HepG2 (cell line): ENCODE measurements around the gene PEMT. TPM values are rescaled to one million over a fixed set of nuclear protein-coding genes. Genes with fewer than 3 reads are reported as not detected.

Source experiments
- ARID2 ChIP-seq: sonication (generic); formaldehyde crosslinking; IDR thresholded peaks from 2 replicates; pipeline ENCODE4 v1.8.1; 2022; ENCODE audit warnings: mild to moderate bottlenecking, missing genetic modification reagents, borderline replicate concordance
- ARNT2 ChIP-seq: sonication (generic); formaldehyde crosslinking; IDR thresholded peaks from 2 replicates; pipeline ENCODE4 v1.8.0; 2022; ENCODE audit warnings: mild to moderate bottlenecking, low read depth, missing genetic modification reagents, moderate library complexity
- HOXA7 ChIP-seq: sonication (generic); formaldehyde crosslinking; IDR thresholded peaks from 2 replicates; pipeline ENCODE4 v1.8.1; 2022; ENCODE audit warnings: mild to moderate bottlenecking, missing genetic modification reagents, moderate library complexity
- JUN ChIP-seq: sonication (generic); formaldehyde crosslinking; IDR thresholded peaks from 2 replicates; pipeline ENCODE4 v1.4.0; 2020; ENCODE audit warnings: mild to moderate bottlenecking, missing genetic modification reagents
- NCOA5 ChIP-seq: sonication (generic); formaldehyde crosslinking; IDR thresholded peaks from 2 replicates; pipeline ENCODE4 v1.4.0; 2020; ENCODE audit warnings: missing genetic modification reagents
- RBM22 ChIP-seq: fragments of 200-400 bp; formaldehyde crosslinking; optimal IDR thresholded peaks from 2 replicates; pipeline ENCODE3; 2017; ENCODE audit warnings: mild to moderate bottlenecking, low read length, moderate library complexity
- ZNF264 ChIP-seq: sonication (generic); formaldehyde crosslinking; IDR thresholded peaks from 2 replicates; pipeline ENCODE4 v1.4.0; 2020; ENCODE audit warnings: missing genetic modification reagents
- polyA plus RNA-seq, 8 experiments: library from polyadenylated mRNA; depleted of rRNA in 3 of 8; stranded (reverse) in 7 of 8; unstranded in 1 of 8; fragments of >200 nt; fragmentation: Illumina TruSeq in 4 of 8; extraction: Trizol in 4 of 8; gene quantifications; 2 replicates each; pipeline versions ENCODE4 v1.2.1 to v1.2.3, GENCODE V29; 2011 to 2016; ENCODE audit warnings: low read depth in 4 of 8, missing spikeins in 1 of 8, mixed read lengths in 1 of 8; ENCODE audit not compliant: insufficient read depth in 1 of 8
- total RNA-seq, 5 experiments: library from RNA; depleted of rRNA; stranded (reverse); fragments of >200 nt; fragmentation: Illumina TruSeq; extraction: Trizol; gene quantifications; 2 replicates each; pipeline ENCODE4 v1.2.3, GENCODE V29; 2016; ENCODE audit warnings: low read depth in 1 of 5
- TF ChIP-seq, protein P1 (sequence below): sonication (generic); formaldehyde crosslinking; IDR thresholded peaks from 2 replicates; pipeline ENCODE4 v1.4.0; 2020; ENCODE audit warnings: mild to moderate bottlenecking, missing genetic modification reagents
- TF ChIP-seq, protein P2 (sequence below): IDR thresholded peaks from 2 replicates; pipeline ENCODE4 v1.6.1; 2012; ENCODE audit warnings: inconsistent platforms
- TF ChIP-seq, protein P3 (sequence below): sonication (generic); formaldehyde crosslinking; IDR thresholded peaks from 2 replicates; pipeline ENCODE4 v1.5.0; 2020; ENCODE audit warnings: mild to moderate bottlenecking, missing genetic modification reagents
- TF ChIP-seq, protein P4 (sequence below): sonication (generic); formaldehyde crosslinking; IDR thresholded peaks from 2 replicates; pipeline ENCODE4 v1.5.1; 2020; ENCODE audit warnings: missing genetic modification reagents, mild to moderate bottlenecking, borderline replicate concordance
- TF ChIP-seq, protein P5 (sequence below): sonication (generic); formaldehyde crosslinking; IDR thresholded peaks from 2 replicates; pipeline ENCODE4 v1.4.0; 2020; ENCODE audit warnings: mild to moderate bottlenecking, missing genetic modification reagents

Gene PEMT
- total and polyA plus RNA-seq, 2 of the 13 experiments (the other 11 are each of a cell fraction or from before 2014, with no cell fraction given), result 31.7 to 43.6 TPM

DNA sequence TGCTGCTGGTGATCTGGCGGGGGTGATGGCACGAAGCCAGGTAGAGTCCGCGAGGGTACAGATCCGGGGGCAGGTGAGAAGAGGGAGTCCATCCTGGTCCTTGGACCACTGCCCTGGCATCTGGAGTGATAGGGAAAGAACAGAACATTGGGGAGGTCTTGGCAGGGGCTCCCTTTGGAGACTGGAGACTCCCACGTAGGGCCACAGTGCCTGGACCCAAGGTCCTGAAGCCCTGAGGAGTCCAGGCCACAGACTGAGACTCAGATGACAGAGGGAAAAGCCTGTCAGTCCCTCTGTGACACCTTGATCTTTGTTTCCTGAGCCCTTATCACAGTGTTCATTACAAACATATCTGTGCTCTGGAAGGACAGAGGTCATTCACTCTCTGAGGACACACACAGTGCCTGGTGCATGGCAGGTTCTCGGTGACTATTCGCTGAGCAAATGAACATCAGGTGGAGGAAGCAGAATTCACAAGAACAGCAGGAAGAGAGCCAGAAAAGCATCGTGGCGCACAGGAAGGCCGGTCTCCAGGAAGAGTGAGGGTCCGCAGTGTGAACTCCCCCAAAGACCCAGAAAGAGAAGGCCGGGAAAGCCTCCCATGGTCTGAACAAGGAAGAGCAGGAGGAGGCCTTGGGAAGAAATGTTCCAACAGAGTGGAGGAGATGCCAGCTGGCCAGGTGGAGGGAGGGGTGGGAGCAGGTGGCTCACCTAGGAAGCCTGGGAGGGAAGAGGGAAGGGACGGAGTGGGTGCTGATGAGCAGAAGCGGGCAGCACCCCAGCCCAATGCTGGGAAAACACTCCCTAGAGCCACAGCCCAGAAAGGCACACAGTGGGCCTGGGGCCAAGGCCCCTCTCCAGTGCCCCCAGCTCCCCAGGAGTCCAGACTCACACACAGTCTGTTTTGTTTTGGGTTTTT lies 20.5 kb downstream of the PEMT start (continued):
- TF ChIP-seq, protein P1, sequence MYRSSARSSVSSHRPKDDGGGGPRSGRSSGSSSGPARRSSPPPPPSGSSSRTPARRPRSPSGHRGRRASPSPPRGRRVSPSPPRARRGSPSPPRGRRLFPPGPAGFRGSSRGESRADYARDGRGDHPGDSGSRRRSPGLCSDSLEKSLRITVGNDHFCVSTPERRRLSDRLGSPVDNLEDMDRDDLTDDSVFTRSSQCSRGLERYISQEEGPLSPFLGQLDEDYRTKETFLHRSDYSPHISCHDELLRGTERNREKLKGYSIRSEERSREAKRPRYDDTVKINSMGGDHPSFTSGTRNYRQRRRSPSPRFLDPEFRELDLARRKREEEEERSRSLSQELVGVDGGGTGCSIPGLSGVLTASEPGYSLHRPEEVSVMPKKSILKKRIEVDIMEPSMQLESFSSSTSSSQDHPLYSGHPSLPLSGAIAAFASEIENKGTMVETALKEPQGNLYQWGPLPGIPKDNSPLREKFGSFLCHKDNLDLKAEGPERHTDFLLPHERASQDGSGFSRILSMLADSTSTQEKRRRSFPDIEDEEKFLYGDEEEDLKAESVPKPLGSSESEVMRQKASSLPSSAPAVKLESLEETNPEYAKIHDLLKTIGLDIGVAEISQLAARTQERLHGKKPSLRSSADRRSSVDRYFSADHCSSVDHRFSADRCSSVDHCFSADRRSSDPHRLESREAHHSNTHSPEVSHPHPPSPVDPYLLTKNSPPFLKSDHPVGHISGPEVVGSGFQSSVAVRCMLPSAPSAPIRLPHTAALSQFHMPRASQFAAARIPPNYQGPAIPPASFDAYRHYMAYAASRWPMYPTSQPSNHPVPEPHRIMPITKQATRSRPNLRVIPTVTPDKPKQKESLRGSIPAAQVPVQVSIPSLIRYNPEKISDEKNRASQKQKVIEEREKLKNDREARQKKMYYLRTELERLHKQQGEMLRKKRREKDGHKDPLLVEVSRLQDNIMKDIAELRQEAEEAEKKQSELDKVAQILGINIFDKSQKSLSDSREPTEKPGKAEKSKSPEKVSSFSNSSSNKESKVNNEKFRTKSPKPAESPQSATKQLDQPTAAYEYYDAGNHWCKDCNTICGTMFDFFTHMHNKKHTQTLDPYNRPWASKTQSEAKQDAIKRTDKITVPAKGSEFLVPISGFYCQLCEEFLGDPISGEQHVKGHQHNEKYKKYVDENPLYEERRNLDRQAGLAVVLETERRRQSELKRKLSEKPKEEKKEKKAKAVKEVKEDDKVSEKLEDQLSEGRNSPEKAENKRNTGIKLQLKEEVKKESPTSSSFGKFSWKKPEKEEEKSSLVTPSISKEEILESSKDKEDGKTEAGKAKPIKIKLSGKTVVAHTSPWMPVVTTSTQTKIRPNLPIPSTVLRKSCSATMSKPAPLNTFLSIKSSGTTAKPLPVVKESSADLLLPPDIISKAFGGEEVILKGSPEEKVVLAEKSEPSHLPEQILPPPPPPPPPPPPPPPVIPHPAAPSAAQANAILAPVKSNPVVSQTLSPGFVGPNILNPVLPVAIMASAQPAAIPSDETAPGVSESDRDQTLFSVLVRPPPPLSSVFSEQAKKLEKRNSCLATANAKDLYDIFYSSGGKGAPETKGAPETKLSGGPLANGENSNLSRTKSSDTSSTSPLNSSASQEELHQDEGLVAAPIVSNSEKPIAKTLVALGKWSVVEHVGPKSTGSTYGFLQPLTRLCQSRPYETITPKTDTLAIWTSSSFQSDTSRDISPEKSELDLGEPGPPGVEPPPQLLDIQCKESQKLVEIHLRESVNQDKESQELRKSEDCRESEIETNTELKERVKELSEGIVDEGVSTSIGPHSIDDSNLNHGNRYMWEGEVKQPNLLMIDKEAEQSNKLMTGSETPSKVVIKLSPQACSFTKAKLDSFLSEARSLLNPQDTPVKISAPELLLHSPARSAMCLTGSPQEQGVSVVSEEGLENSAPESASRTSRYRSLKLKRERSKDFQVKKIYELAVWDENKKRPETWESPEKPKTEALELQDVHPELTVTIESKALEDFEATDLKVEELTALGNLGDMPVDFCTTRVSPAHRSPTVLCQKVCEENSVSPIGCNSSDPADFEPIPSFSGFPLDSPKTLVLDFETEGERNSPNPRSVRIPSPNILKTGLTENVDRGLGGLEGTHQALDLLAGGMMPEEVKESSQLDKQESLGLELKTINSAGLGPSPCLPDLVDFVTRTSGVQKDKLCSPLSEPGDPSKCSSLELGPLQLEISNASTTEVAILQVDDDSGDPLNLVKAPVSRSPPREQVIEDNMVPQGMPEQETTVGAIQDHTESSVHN (CRISPR knock-in tag), result no peak
- 0 out of 2 replicates have a peak, but pooled peaks have one; percentile 19 for TF ChIP-seq ZNF264 (CRISPR knock-in tag)
- TF ChIP-seq HOXA7 (CRISPR knock-in tag), result no peak
- TF ChIP-seq ARID2 (CRISPR knock-in tag), result no peak
- no peak for TF ChIP-seq NCOA5
- TF ChIP-seq JUN (CRISPR knock-in tag), result no peak
- no peak for TF ChIP-seq RBM22
- TF ChIP-seq, protein P2, sequence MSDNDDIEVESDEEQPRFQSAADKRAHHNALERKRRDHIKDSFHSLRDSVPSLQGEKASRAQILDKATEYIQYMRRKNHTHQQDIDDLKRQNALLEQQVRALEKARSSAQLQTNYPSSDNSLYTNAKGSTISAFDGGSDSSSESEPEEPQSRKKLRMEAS, result 0 out of 2 replicates have a peak, but pooled peaks have one; percentile 31
- TF ChIP-seq, protein P3, sequence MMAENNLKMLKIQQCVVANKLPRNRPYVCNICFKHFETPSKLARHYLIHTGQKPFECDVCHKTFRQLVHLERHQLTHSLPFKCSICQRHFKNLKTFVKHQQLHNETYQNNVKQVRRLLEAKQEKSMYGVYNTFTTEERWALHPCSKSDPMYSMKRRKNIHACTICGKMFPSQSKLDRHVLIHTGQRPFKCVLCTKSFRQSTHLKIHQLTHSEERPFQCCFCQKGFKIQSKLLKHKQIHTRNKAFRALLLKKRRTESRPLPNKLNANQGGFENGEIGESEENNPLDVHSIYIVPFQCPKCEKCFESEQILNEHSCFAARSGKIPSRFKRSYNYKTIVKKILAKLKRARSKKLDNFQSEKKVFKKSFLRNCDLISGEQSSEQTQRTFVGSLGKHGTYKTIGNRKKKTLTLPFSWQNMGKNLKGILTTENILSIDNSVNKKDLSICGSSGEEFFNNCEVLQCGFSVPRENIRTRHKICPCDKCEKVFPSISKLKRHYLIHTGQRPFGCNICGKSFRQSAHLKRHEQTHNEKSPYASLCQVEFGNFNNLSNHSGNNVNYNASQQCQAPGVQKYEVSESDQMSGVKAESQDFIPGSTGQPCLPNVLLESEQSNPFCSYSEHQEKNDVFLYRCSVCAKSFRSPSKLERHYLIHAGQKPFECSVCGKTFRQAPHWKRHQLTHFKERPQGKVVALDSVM (CRISPR knock-in tag), result 0 out of 2 replicates have a peak, but pooled peaks have one; percentile 23
- TF ChIP-seq, protein P4, sequence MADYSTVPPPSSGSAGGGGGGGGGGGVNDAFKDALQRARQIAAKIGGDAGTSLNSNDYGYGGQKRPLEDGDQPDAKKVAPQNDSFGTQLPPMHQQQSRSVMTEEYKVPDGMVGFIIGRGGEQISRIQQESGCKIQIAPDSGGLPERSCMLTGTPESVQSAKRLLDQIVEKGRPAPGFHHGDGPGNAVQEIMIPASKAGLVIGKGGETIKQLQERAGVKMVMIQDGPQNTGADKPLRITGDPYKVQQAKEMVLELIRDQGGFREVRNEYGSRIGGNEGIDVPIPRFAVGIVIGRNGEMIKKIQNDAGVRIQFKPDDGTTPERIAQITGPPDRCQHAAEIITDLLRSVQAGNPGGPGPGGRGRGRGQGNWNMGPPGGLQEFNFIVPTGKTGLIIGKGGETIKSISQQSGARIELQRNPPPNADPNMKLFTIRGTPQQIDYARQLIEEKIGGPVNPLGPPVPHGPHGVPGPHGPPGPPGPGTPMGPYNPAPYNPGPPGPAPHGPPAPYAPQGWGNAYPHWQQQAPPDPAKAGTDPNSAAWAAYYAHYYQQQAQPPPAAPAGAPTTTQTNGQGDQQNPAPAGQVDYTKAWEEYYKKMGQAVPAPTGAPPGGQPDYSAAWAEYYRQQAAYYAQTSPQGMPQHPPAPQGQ (CRISPR knock-in tag), result no peak
- 0 out of 2 replicates have a peak, but pooled peaks have one; percentile 25 for TF ChIP-seq ARNT2
- TF ChIP-seq, protein P5, sequence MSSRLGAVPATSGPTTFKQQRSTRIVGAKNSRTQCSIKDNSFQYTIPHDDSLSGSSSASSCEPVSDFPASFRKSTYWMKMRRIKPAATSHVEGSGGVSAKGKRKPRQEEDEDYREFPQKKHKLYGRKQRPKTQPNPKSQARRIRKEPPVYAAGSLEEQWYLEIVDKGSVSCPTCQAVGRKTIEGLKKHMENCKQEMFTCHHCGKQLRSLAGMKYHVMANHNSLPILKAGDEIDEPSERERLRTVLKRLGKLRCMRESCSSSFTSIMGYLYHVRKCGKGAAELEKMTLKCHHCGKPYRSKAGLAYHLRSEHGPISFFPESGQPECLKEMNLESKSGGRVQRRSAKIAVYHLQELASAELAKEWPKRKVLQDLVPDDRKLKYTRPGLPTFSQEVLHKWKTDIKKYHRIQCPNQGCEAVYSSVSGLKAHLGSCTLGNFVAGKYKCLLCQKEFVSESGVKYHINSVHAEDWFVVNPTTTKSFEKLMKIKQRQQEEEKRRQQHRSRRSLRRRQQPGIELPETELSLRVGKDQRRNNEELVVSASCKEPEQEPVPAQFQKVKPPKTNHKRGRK, result no peak
